Inflammatory macrophage (primary cell): ENCODE measurements around the gene SLC10A7.
A peak's percentile ranks its signal among the peaks of the same experiment; 100 is the strongest.

Source experiments
- DNase-seq, 2 donors: peaks; one replicate each; pipeline ENCODE4 v3.0.0-alpha.2; 2020 to 2022

The SLC10A7 gene

GRCh38 chr4:146490106-146490505, 31.6 kb downstream of the SLC10A7 start:
- DNase-seq, result peak; percentile 10 to 24

GRCh38 chr4:146488495-146489174, 33.1 kb downstream of the SLC10A7 start:
- no peak for DNase-seq

- DNase-seq, result no peak
These were observed 35.2 kb downstream of the SLC10A7 start for GRCh38 chr4:146486565-146486964.

GRCh38 chr4:146485968-146486367, 35.8 kb downstream of the SLC10A7 start:
- no peak for DNase-seq

GRCh38 chr4:146482788-146483187, 39.0 kb downstream of the SLC10A7 start:
- no peak for DNase-seq

- DNase-seq, result no peak
These were observed 40.5 kb downstream of the SLC10A7 start for GRCh38 chr4:146481246-146481645.

GRCh38 chr4:146478009-146478408, 43.7 kb downstream of the SLC10A7 start:
- no peak for DNase-seq

- DNase-seq, result no peak
These were observed 44.7 kb downstream of the SLC10A7 start for GRCh38 chr4:146477054-146477453.

GRCh38 chr4:146472404-146472803, 49.3 kb downstream of the SLC10A7 start:
- no peak for DNase-seq

GRCh38 chr4:146470604-146471003, 51.1 kb downstream of the SLC10A7 start:
- DNase-seq, result no peak

- DNase-seq, result no peak
These were observed 52.7 kb downstream of the SLC10A7 start for GRCh38 chr4:146469022-146469421.

- DNase-seq, result no peak
These were observed 56.1 kb downstream of the SLC10A7 start for GRCh38 chr4:146465628-146466027.

GRCh38 chr4:146462251-146462650, 59.5 kb downstream of the SLC10A7 start:
- peak; percentile 38 to 70 for DNase-seq

GRCh38 chr4:146458594-146458993, 63.1 kb downstream of the SLC10A7 start:
- peak; percentile 10 to 19 for DNase-seq

- no peak for DNase-seq
These were observed 65.1 kb downstream of the SLC10A7 start for GRCh38 chr4:146456681-146457080.

- no peak for DNase-seq
These were observed 68.4 kb downstream of the SLC10A7 start for GRCh38 chr4:146453181-146453807.

- DNase-seq, result peak in 1 of 2 donors; percentile 5
These were observed 71.2 kb downstream of the SLC10A7 start for GRCh38 chr4:146450524-146450923.

- no peak for DNase-seq
These were observed 75.2 kb downstream of the SLC10A7 start for GRCh38 chr4:146446555-146446954.

- no peak for DNase-seq
These were observed 76.3 kb downstream of the SLC10A7 start for GRCh38 chr4:146445198-146446150.

GRCh38 chr4:146443525-146443924, 78.2 kb downstream of the SLC10A7 start:
- DNase-seq, result no peak

- no peak for DNase-seq
These were observed 78.9 kb downstream of the SLC10A7 start for GRCh38 chr4:146442801-146443200.

GRCh38 chr4:146439999-146440398, 81.7 kb downstream of the SLC10A7 start:
- DNase-seq, result peak in 1 of 2 donors; percentile 8

GRCh38 chr4:146439437-146439836, 82.3 kb downstream of the SLC10A7 start:
- no peak for DNase-seq
